NT2/D1 (cell line): ENCODE measurements around the gene DEUP1.

Source experiments
- DNase-seq: peaks from one replicate; pipeline ENCODE4 v3.0.0-alpha.2; 2011; ENCODE audit warnings: low read depth, low spot score
- H3K27me3 ChIP-seq: 2 replicates; pipeline ENCODE4 v1.6.0; 2011; ENCODE audit warnings: mild to moderate bottlenecking; ENCODE audit not compliant: insufficient read length, insufficient read depth
- H3K36me3 ChIP-seq: 2 replicates; pipeline ENCODE4 v1.6.1; 2011; ENCODE audit warnings: mild to moderate bottlenecking, low read length, mixed read lengths; ENCODE audit not compliant: insufficient read depth, insufficient read length
- H3K4me1 ChIP-seq: 2 replicates; pipeline ENCODE4 v1.5.1; 2011; ENCODE audit not compliant: insufficient read depth, insufficient read length
- H3K4me3 ChIP-seq: 2 replicates; pipeline ENCODE4 v1.5.1; 2011; ENCODE audit warnings: low read depth; ENCODE audit not compliant: insufficient read length
- H3K9ac ChIP-seq: 2 replicates; pipeline ENCODE4 v1.6.0; 2011; ENCODE audit warnings: low read depth; ENCODE audit not compliant: insufficient read length
- H3K9me3 ChIP-seq: 2 replicates; pipeline ENCODE4 v1.5.1; 2011; ENCODE audit warnings: mild to moderate bottlenecking, low read length; ENCODE audit not compliant: insufficient read depth
- SUZ12 ChIP-seq: IDR thresholded peaks from 2 replicates; pipeline ENCODE4 v1.6.1; 2011; ENCODE audit not compliant: insufficient read length, insufficient read depth; ENCODE audit errors: extremely low read depth
- YY1 ChIP-seq: IDR thresholded peaks from 2 replicates; pipeline ENCODE4 v1.6.1; 2011; ENCODE audit not compliant: insufficient read length, insufficient read depth
- ZNF274 ChIP-seq: IDR thresholded peaks from 2 replicates; pipeline ENCODE4 v1.6.1; 2011; ENCODE audit warnings: mild to moderate bottlenecking, low read depth, low read length

DEUP1 gene

GRCh38 chr11:93477684-93478234 lies 147.2 kb downstream of the DEUP1 start:
- H3K4me3 ChIP-seq = no peak overlapping the region
- peak overlapping the region; percentile 51 for H3K9ac ChIP-seq
- TF ChIP-seq YY1 (no peak), ZNF274 (no peak), SUZ12 (no peak)
- no peaks in the 10 kb centered on the region for H3K9me3 ChIP-seq
- peaks cover 14% of the 10 kb centered on the region for H3K4me1 ChIP-seq
- H3K36me3 ChIP-seq = peaks cover 21% of the 10 kb centered on the region
- DNase-seq = no peak
- no peaks in the 10 kb centered on the region for H3K27me3 ChIP-seq

DNA sequence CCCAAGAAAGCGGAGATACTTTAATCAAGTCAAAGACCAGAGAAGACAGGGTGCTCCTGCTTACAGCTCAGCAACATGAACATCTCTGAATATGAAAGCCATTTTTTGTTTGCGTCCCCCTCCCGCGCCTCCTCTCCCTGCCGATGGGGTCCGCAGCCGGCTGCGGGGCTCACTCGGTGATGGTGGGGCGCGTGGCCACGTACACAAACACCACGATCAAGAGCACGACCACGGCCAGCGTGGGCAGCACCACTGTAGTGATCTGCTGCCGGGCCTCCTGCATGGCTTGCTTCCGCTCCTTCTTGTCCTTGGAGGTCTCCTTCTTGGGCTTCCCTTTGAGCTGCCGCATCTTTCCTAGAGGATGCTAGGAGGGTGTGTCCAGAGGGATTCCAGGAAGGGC lies 148.3 kb downstream of the DEUP1 start:
- peaks cover 14% of the 10 kb centered on the region for H3K4me1 ChIP-seq
- no peak overlapping the region for H3K4me3 ChIP-seq
- no peak for DNase-seq
- no peaks in the 10 kb centered on the region for H3K9me3 ChIP-seq
- TF ChIP-seq SUZ12 = no peak
- no peak for TF ChIP-seq YY1
- no peak for TF ChIP-seq ZNF274
- H3K27me3 ChIP-seq = no peaks in the 10 kb centered on the region
- no peak overlapping the region for H3K9ac ChIP-seq
- H3K36me3 ChIP-seq = peaks cover 21% of the 10 kb centered on the region

GRCh38 chr11:93480256-93480655 lies 149.7 kb downstream of the DEUP1 start:
- no peak for DNase-seq
- peaks cover 14% of the 10 kb centered on the region for H3K4me1 ChIP-seq

GRCh38 chr11:93480756-93481155 lies 150.2 kb downstream of the DEUP1 start:
- Histone ChIP-seq H3K9ac (no peak overlapping the region), H3K27me3 (no peaks in the 10 kb centered on the region), H3K9me3 (no peaks in the 10 kb centered on the region), H3K36me3 (peaks cover 32% of the 10 kb centered on the region), H3K4me3 (no peak overlapping the region), H3K4me1 (peaks cover 14% of the 10 kb centered on the region)
- DNase-seq = no peak
- no peak for TF ChIP-seq ZNF274
- TF ChIP-seq YY1 = no peak
- no peak for TF ChIP-seq SUZ12

More at GRCh38 chr11:93480256-93480655, 149.7 kb downstream of the DEUP1 start:
- TF ChIP-seq SUZ12 = no peak
- no peak for TF ChIP-seq ZNF274
- Histone ChIP-seq H3K27me3 (no peaks in the 10 kb centered on the region), H3K36me3 (peaks cover 29% of the 10 kb centered on the region), H3K4me3 (no peak overlapping the region), H3K9ac (no peak overlapping the region), H3K9me3 (no peaks in the 10 kb centered on the region)

DNA sequence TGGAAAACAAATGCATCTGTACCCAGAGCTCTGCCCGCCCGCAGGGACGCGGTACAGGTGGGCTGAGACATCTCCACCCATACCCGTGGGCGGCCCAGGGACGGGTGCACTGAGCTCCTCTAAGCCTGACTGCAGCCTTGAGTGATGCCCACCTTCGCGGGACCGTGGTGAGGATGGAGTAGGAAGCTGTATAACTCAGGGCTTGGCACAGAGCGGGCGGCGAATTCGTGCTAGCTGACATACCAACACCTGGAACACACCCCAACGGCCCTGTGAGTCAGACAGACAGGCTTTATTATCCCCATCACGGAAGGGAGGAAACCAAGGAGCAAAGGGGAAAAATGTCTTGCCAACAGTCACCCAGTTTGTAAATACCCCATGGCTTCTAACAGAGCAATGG lies 150.7 kb downstream of the DEUP1 start:
- Histone ChIP-seq H3K9me3 (no peaks in the 10 kb centered on the region), H3K36me3 (peaks cover 36% of the 10 kb centered on the region), H3K4me1 (peaks cover 14% of the 10 kb centered on the region), H3K4me3 (no peak overlapping the region), H3K9ac (no peak overlapping the region), H3K27me3 (no peaks in the 10 kb centered on the region)
- TF ChIP-seq SUZ12 (no peak), ZNF274 (no peak), YY1 (no peak)
- DNase-seq = no peak

GRCh38 chr11:93481696-93482095 lies 151.2 kb downstream of the DEUP1 start:
- no peaks in the 10 kb centered on the region for H3K9me3 ChIP-seq
- H3K27me3 ChIP-seq = no peaks in the 10 kb centered on the region
- TF ChIP-seq YY1 (no peak), SUZ12 (no peak), ZNF274 (no peak)
- peaks cover 12% of the 10 kb centered on the region for H3K4me1 ChIP-seq
- peaks cover 37% of the 10 kb centered on the region for H3K36me3 ChIP-seq
- DNase-seq = no peak
- no peak overlapping the region for H3K4me3 ChIP-seq
- H3K9ac ChIP-seq = no peak overlapping the region

GRCh38 chr11:93482556-93482955 lies 152.0 kb downstream of the DEUP1 start:
- no peak for DNase-seq
- no peaks in the 10 kb centered on the region for H3K9me3 ChIP-seq
- peaks cover 37% of the 10 kb centered on the region for H3K36me3 ChIP-seq
- no peaks in the 10 kb centered on the region for H3K27me3 ChIP-seq
- peaks cover 7% of the 10 kb centered on the region for H3K4me1 ChIP-seq
- H3K4me3 ChIP-seq = no peak overlapping the region
- TF ChIP-seq ZNF274 (no peak), SUZ12 (no peak), YY1 (no peak)
- no peak overlapping the region for H3K9ac ChIP-seq

- peaks cover 42% of the 10 kb centered on the region for H3K36me3 ChIP-seq
- H3K9ac ChIP-seq = no peak overlapping the region
- no peak overlapping the region for H3K4me3 ChIP-seq
- TF ChIP-seq SUZ12 (no peak), YY1 (no peak), ZNF274 (no peak)
- no peak for DNase-seq
- no peaks in the 10 kb centered on the region for H3K9me3 ChIP-seq
- no peaks in the 10 kb centered on the region for H3K27me3 ChIP-seq
- no peaks in the 10 kb centered on the region for H3K4me1 ChIP-seq
Measured at GRCh38 chr11:93484716-93485115, 154.2 kb downstream of the DEUP1 start.
